ENCODE results near the gene RIT2. TPM values are rescaled to one million over a fixed set of nuclear protein-coding genes. Genes with fewer than 3 reads are reported as not detected.

RIT2 gene
- total RNA-seq, 1 experiment from 2014 or later, result not detected

- no TSS peak for BruUV-seq (replicated peaks)
- intact Hi-C loops (cut with micrococcal nuclease; ENCODE audit: unreplicated experiment), result no loop called here
- Histone ChIP-seq H3K27me3 (replicated peaks; ENCODE audit: control insufficient read depth, insufficient read depth, low read length) (no peaks in the 10 kb centered on the region), H3K36me3 (ENCODE audit: control insufficient read depth, insufficient read depth, low read length) (no peaks in the 10 kb centered on the region), H3K4me3 (ENCODE audit: low read depth, low read length) (no peak overlapping the region), H3K9me3 (no peaks in the 10 kb centered on the region), H3K4me1 (no peaks in the 10 kb centered on the region)
- DNase-seq, result no peak
- H3K4me3 Mint-ChIP-seq (ENCODE audit: unreplicated experiment), result no peak overlapping the region
- ChIA-PET POLR2A (no interaction called here), CTCF (no interaction called here)
- H3K27ac Mint-ChIP-seq (ENCODE audit: unreplicated experiment), result no peak overlapping the region
- no peaks in the 10 kb centered on the region for H3K36me3 Mint-ChIP-seq (ENCODE audit: insufficient read depth, unreplicated experiment)
- H3K4me1 Mint-ChIP-seq (ENCODE audit: low read depth, unreplicated experiment), result no peaks in the 10 kb centered on the region
- TF ChIP-seq CTCF (IDR thresholded peaks at IDR 0.05; ENCODE audit: insufficient read depth in 1 of 2, low read depth in 1 of 2, low read length in 1 of 2, severe bottlenecking in 1 of 2, unreplicated experiment in 1 of 2), result no peak
- no peaks in the 10 kb centered on the region for H3K9me3 Mint-ChIP-seq (ENCODE audit: unreplicated experiment)
- peaks cover 6% of the 10 kb centered on the region for H3K27me3 Mint-ChIP-seq (ENCODE audit: insufficient read depth, unreplicated experiment)
These were observed 36.9 kb downstream of the RIT2 start for GRCh38 chr18:43078478-43079092.

DNA sequence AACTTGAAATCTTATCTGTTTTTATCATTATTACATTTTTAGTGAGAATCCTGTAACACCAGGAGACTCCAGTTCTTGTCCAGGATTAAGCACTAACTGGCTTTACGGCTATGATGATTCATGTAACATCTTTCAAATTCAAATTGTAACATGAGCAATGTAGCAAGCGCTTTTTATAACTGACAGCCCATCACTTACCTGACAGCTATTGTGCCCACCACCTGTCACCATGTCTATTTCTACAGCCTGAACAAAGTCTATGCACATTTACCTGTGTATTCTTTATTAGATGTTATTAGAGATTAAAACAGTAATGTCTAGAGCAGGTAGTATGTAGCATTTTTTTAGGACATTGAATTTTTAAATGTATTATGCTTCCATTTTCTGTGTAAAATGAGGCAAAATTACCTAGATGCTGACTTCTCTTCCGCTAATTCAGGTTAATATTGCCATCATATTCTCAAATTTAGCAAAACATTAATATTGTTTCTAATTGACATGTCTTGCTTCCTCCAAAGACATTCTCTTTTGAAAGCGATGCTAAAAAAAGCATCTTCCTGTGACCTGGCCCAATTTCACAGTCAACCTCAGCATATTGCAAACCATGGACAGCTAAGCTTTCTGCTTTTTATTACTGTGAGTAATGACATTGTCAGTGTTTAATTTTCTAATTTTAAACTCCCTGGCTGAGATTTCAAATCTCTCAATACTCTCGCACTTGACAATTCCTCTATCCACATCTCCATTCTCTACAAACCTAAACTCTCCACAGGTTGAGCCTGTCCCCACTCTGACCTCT, 37.8 kb downstream of the RIT2 start:
- no peak for TF ChIP-seq CTCF (IDR thresholded peaks at IDR 0.05; ENCODE audit: insufficient read depth in 1 of 2, low read depth in 1 of 2, low read length in 1 of 2, severe bottlenecking in 1 of 2, unreplicated experiment in 1 of 2)
- POLR2A ChIA-PET, result no interaction called here
- Mint-ChIP-seq H3K4me3 (ENCODE audit: unreplicated experiment) (no peak overlapping the region), H3K27me3 (ENCODE audit: insufficient read depth, unreplicated experiment) (peaks cover 6% of the 10 kb centered on the region), H3K9me3 (ENCODE audit: unreplicated experiment) (no peaks in the 10 kb centered on the region), H3K27ac (ENCODE audit: unreplicated experiment) (no peak overlapping the region), H3K4me1 (ENCODE audit: low read depth, unreplicated experiment) (no peaks in the 10 kb centered on the region), H3K36me3 (ENCODE audit: insufficient read depth, unreplicated experiment) (no peaks in the 10 kb centered on the region)
- H3K9me3 ChIP-seq, result no peaks in the 10 kb centered on the region
- H3K4me1 ChIP-seq, result no peaks in the 10 kb centered on the region
- H3K36me3 ChIP-seq (ENCODE audit: control insufficient read depth, insufficient read depth, low read length), result no peaks in the 10 kb centered on the region
- CTCF ChIA-PET, result no interaction called here
- intact Hi-C loops (cut with micrococcal nuclease; ENCODE audit: unreplicated experiment), result no loop called here
- H3K27me3 ChIP-seq (replicated peaks; ENCODE audit: control insufficient read depth, insufficient read depth, low read length), result no peaks in the 10 kb centered on the region
- BruUV-seq (replicated peaks), result no TSS peak
- H3K4me3 ChIP-seq (ENCODE audit: low read depth, low read length), result no peak overlapping the region
- no peak for DNase-seq

- POLR2A ChIA-PET, result no interaction called here
- H3K36me3 ChIP-seq (ENCODE audit: control insufficient read depth, insufficient read depth, low read length), result no peaks in the 10 kb centered on the region
- intact Hi-C loops (cut with micrococcal nuclease; ENCODE audit: unreplicated experiment), result no loop called here
- H3K4me1 Mint-ChIP-seq (ENCODE audit: low read depth, unreplicated experiment), result no peaks in the 10 kb centered on the region
- no peaks in the 10 kb centered on the region for H3K36me3 Mint-ChIP-seq (ENCODE audit: insufficient read depth, unreplicated experiment)
- no peak overlapping the region for H3K4me3 Mint-ChIP-seq (ENCODE audit: unreplicated experiment)
- CTCF ChIA-PET, result no interaction called here
- H3K9me3 Mint-ChIP-seq (ENCODE audit: unreplicated experiment), result no peaks in the 10 kb centered on the region
- H3K9me3 ChIP-seq, result no peaks in the 10 kb centered on the region
- no peak overlapping the region for H3K27ac Mint-ChIP-seq (ENCODE audit: unreplicated experiment)
- H3K27me3 ChIP-seq (replicated peaks; ENCODE audit: control insufficient read depth, insufficient read depth, low read length), result no peaks in the 10 kb centered on the region
- BruUV-seq (replicated peaks), result no TSS peak
- DNase-seq, result no peak
- no peak overlapping the region for H3K4me3 ChIP-seq (ENCODE audit: low read depth, low read length)
- H3K4me1 ChIP-seq, result no peaks in the 10 kb centered on the region
- H3K27me3 Mint-ChIP-seq (ENCODE audit: insufficient read depth, unreplicated experiment), result peaks cover 3% of the 10 kb centered on the region
- TF ChIP-seq CTCF (IDR thresholded peaks at IDR 0.05; ENCODE audit: insufficient read depth in 1 of 2, low read depth in 1 of 2, low read length in 1 of 2, severe bottlenecking in 1 of 2, unreplicated experiment in 1 of 2), result no peak
These were observed 41.7 kb downstream of the RIT2 start for GRCh38 chr18:43073771-43074170.
